Measurements from ENCODE around the gene RASA3.

Gene RASA3

GRCh38 chr13:114041493-114041892 lies 90.9 kb downstream of the RASA3 start:
- Histone ChIP-seq H3K9me2 (replicated peaks; ENCODE audit: insufficient read depth, low read length) (no peaks in the 10 kb centered on the region), H3K27ac (ENCODE audit: low read length) (no peak overlapping the region), H2AFZ (ENCODE audit: low read length) (no peak overlapping the region), H3K9ac (ENCODE audit: low read length) (no peak overlapping the region), H3K4me3 (ENCODE audit: low read length) (no peak overlapping the region), H3K9me3 (replicated peaks; ENCODE audit: insufficient read depth, low read length) (no peaks in the 10 kb centered on the region), H3K36me3 (replicated peaks; ENCODE audit: insufficient read depth, low read length) (peaks cover 16% of the 10 kb centered on the region), H3K4me1 (ENCODE audit: low read length) (peaks cover 1% of the 10 kb centered on the region), H3K27me3 (replicated peaks; ENCODE audit: insufficient read depth, low read length) (no peaks in the 10 kb centered on the region), H3K4me2 (ENCODE audit: low read depth, low read length) (no peak overlapping the region), H3K79me2 (ENCODE audit: low read length) (peaks cover 91% of the 10 kb centered on the region), H3F3A (ENCODE audit: insufficient read depth, low read length) (peaks cover 6% of the 10 kb centered on the region; the same call in 1 of the 2 replicates), H4K20me1 (ENCODE audit: insufficient read depth, low read length) (no peaks in the 10 kb centered on the region)
- DNase-seq: no peak
- no peak for TF ChIP-seq EZH2 (optimal IDR thresholded peaks at IDR 0.05; ENCODE audit: low read depth, low read length)
- no peak for TF ChIP-seq EZH2phosphoT487 (IDR thresholded peaks at IDR 0.05; ENCODE audit: low read length)
- no peak for TF ChIP-seq CTCF (IDR thresholded peaks at IDR 0.05; ENCODE audit: low read length)

DNA sequence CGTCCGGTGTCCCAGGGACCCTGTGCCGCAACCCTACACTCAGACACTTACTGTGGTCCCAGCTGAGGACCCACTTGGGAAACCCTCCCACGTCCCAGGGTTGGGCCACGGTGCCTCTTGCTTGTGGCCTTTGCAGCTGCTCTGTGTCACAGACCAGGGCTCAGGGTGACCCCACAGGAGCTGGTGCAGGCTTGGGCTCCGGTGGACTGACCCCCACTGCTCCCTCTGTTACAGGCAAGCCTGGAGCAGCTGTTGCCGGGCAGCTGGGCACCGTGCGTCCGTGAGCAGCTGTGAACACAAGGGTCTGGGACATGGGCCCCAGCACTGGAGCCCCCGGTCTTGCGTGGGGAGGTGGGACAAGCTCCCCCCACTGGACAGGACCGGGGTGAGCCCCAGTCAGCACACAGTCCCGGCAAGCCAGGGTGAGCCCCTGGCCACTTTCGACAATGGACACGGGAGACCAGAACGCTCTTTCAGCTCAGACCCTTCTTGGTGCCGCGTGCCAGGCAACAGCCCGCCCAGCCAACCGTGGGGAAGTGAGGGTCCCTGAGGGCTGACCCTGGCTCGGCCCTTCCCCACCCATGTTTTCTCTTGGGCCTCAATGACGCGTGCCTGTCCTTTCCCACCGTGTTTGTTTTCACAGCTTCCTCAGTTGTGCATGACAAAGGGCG lies 92.8 kb downstream of the RASA3 start:
- H4K20me1 ChIP-seq (ENCODE audit: insufficient read depth, low read length): no peaks in the 10 kb centered on the region
- H3F3A ChIP-seq (ENCODE audit: insufficient read depth, low read length): peaks cover under 1% of the 10 kb centered on the region; the same call in 1 of the 2 replicates
- TF ChIP-seq EZH2 (optimal IDR thresholded peaks at IDR 0.05; ENCODE audit: low read depth, low read length): no peak
- no peak for TF ChIP-seq EZH2phosphoT487 (IDR thresholded peaks at IDR 0.05; ENCODE audit: low read length)
- no peak for TF ChIP-seq CTCF (IDR thresholded peaks at IDR 0.05; ENCODE audit: low read length)
- DNase-seq: no peak
- no peaks in the 10 kb centered on the region for H3K9me2 ChIP-seq (replicated peaks; ENCODE audit: insufficient read depth, low read length)
- H3K4me3 ChIP-seq (ENCODE audit: low read length): no peak overlapping the region
- no peaks in the 10 kb centered on the region for H3K9me3 ChIP-seq (replicated peaks; ENCODE audit: insufficient read depth, low read length)
- H3K4me1 ChIP-seq (ENCODE audit: low read length): no peaks in the 10 kb centered on the region
- no peak overlapping the region for H3K4me2 ChIP-seq (ENCODE audit: low read depth, low read length)
- no peak overlapping the region for H3K27ac ChIP-seq (ENCODE audit: low read length)
- no peak overlapping the region for H3K9ac ChIP-seq (ENCODE audit: low read length)
- H3K79me2 ChIP-seq (ENCODE audit: low read length): peaks cover 90% of the 10 kb centered on the region
- H2AFZ ChIP-seq (ENCODE audit: low read length): no peak overlapping the region
- no peaks in the 10 kb centered on the region for H3K27me3 ChIP-seq (replicated peaks; ENCODE audit: insufficient read depth, low read length)
- H3K36me3 ChIP-seq (replicated peaks; ENCODE audit: insufficient read depth, low read length): peaks cover 21% of the 10 kb centered on the region

DNA sequence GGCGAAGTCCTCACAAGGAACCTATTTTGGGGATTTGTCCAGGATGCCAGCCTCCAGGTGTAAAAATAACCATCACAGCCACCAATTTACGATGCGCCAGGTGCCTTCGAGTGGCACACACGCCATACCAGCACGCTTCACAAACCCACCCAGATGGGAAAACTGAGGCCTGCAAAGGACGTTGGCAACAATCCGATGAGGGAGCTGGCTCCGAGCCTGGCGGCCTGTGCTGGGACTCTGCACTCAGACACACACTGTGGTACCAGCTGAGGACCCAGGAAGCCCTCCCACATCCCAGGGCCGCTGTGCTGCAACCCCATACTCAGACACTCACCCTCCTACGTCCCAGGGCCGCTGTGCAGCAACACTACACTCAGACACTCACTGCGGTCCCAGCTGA lies 93.5 kb downstream of the RASA3 start:
- H3K9ac ChIP-seq (ENCODE audit: low read length): no peak overlapping the region

More for the DNA sequence above, 93.5 kb downstream of the RASA3 start:
- Histone ChIP-seq H3K36me3 (replicated peaks; ENCODE audit: insufficient read depth, low read length) (peaks cover 26% of the 10 kb centered on the region), H3K4me1 (ENCODE audit: low read length) (no peaks in the 10 kb centered on the region), H3K79me2 (ENCODE audit: low read length) (peaks cover 95% of the 10 kb centered on the region), H3K27ac (ENCODE audit: low read length) (no peak overlapping the region), H2AFZ (ENCODE audit: low read length) (no peak overlapping the region), H3K9me2 (replicated peaks; ENCODE audit: insufficient read depth, low read length) (no peaks in the 10 kb centered on the region), H3K4me3 (ENCODE audit: low read length) (no peak overlapping the region), H4K20me1 (ENCODE audit: insufficient read depth, low read length) (no peaks in the 10 kb centered on the region), H3K4me2 (ENCODE audit: low read depth, low read length) (no peak overlapping the region), H3K27me3 (replicated peaks; ENCODE audit: insufficient read depth, low read length) (no peaks in the 10 kb centered on the region), H3K9me3 (replicated peaks; ENCODE audit: insufficient read depth, low read length) (no peaks in the 10 kb centered on the region), H3F3A (ENCODE audit: insufficient read depth, low read length) (no peaks in the 10 kb centered on the region)
- DNase-seq: no peak
- no peak for TF ChIP-seq CTCF (IDR thresholded peaks at IDR 0.05; ENCODE audit: low read length)
- no peak for TF ChIP-seq EZH2 (optimal IDR thresholded peaks at IDR 0.05; ENCODE audit: low read depth, low read length)
- TF ChIP-seq EZH2phosphoT487 (IDR thresholded peaks at IDR 0.05; ENCODE audit: low read length): no peak

Measured in MM.1S (cell line).